GM21825 (cell line): ENCODE data around the gene ISOC2.

Experiments
- ATAC-seq: cut with Tn5 transposase; IDR thresholded peaks from one replicate; pipeline ENCODE4 v1.9.1; 2021; ENCODE audit warnings: mild to moderate bottlenecking, moderate library complexity; ENCODE audit not compliant: unreplicated experiment

The ISOC2 gene

GRCh38 chr19:55479451-55480230, 18.2 kb upstream of the ISOC2 start:
- no peak for ATAC-seq

GRCh38 chr19:55479045-55479444, 17.6 kb upstream of the ISOC2 start:
- ATAC-seq = no peak

- ATAC-seq = no peak
These were observed 16.9 kb upstream of the ISOC2 start for GRCh38 chr19:55478364-55478763.

- no peak for ATAC-seq
These were observed 16.5 kb upstream of the ISOC2 start for GRCh38 chr19:55477905-55478304.

GRCh38 chr19:55476100-55476775, 14.8 kb upstream of the ISOC2 start, which contains the start of gene ZNF628:
ZNF628 (plus strand) TSS chr19:55476617; CDS start chr19:55479911, 3,294 bp downstream.
- ATAC-seq = peak; percentile 83

GRCh38 chr19:55474269-55475265, 13.1 kb upstream of the ISOC2 start:
- ATAC-seq = no peak

GRCh38 chr19:55473225-55474012, 12.0 kb upstream of the ISOC2 start:
- ATAC-seq = no peak

- no peak for ATAC-seq
These were observed 11.0 kb upstream of the ISOC2 start for GRCh38 chr19:55472463-55472862.

GRCh38 chr19:55471266-55471665, 9.8 kb upstream of the ISOC2 start:
- ATAC-seq = no peak

GRCh38 chr19:55468054-55468393, 6.6 kb upstream of the ISOC2 start:
- no peak for ATAC-seq

GRCh38 chr19:55467236-55468053, 6.0 kb upstream of the ISOC2 start:
- ATAC-seq = peak; percentile 50

- no peak for ATAC-seq
These were observed 4.8 kb upstream of the ISOC2 start for GRCh38 chr19:55466241-55466614.

- no peak for ATAC-seq
These were observed 4.2 kb upstream of the ISOC2 start for GRCh38 chr19:55465460-55466240.

- no peak for ATAC-seq
These were observed 3.2 kb upstream of the ISOC2 start, which contains the start of gene C19orf85 for GRCh38 chr19:55464662-55465054. C19orf85 (minus strand) TSS chr19:55464751; CDS start chr19:55464554, 197 bp downstream.

GRCh38 chr19:55464039-55464661, 2.7 kb upstream of the ISOC2 start:
- no peak for ATAC-seq

- ATAC-seq = no peak
These were observed 2.2 kb upstream of the ISOC2 start for GRCh38 chr19:55463583-55464031.

GRCh38 chr19:55462722-55463121, 1.3 kb upstream of the ISOC2 start:
- ATAC-seq = no peak

- no peak for ATAC-seq
These were observed 658 bp upstream of the ISOC2 start for GRCh38 chr19:55461974-55462626.
